CD14-positive monocyte (primary cell): ENCODE data around the gene ZNF419. TPM values are rescaled to one million over a fixed set of nuclear protein-coding genes. Genes with fewer than 3 reads are reported as not detected.
"Not testable (repeated sequence)": the region's sequence is repeated elsewhere in the genome, so short reads cannot be mapped to it uniquely, and the experiment has no call there.

Experiments
- DNase-seq, 3 donors: peaks; one replicate each; pipeline ENCODE4 v3.0.0-alpha.2; 2011 to 2022
- H2AFZ ChIP-seq: 2 replicates; pipeline ENCODE4 v1.6.0; 2012; ENCODE audit warnings: mild to moderate bottlenecking, low read depth, low read length, inconsistent platforms; ENCODE audit not compliant: insufficient read depth, poor library complexity, severe bottlenecking
- H3K27ac ChIP-seq, 2 donors: 1 replicate in 1 of 2; 2 replicates in 1 of 2; pipeline ENCODE4 v1.5.1; 2012 to 2013; ENCODE audit warnings: low read length in 2 of 2, control low read depth in 1 of 2, inconsistent platforms in 1 of 2, low read depth in 1 of 2, mild to moderate bottlenecking in 1 of 2
- H3K27me3 ChIP-seq, 2 donors: one replicate each; pipeline versions ENCODE4 v1.6.0 to v1.6.1; 2011 to 2013; ENCODE audit warnings: low read length in 2 of 2; ENCODE audit not compliant: control insufficient read depth in 2 of 2, insufficient read depth in 2 of 2
- H3K36me3 ChIP-seq, 2 donors: replicated peaks in 1 of 2; 1 replicate in 1 of 2; 2 replicates in 1 of 2; pipeline versions ENCODE4 v1.5.1 to v1.6.1; 2012 to 2013; ENCODE audit warnings: low read length in 2 of 2, control low read depth in 1 of 2, inconsistent platforms in 1 of 2, mild to moderate bottlenecking in 1 of 2; ENCODE audit not compliant: insufficient read depth in 2 of 2, control insufficient read depth in 1 of 2
- H3K4me1 ChIP-seq, 2 donors: 1 replicate in 1 of 2; 2 replicates in 1 of 2; pipeline versions ENCODE4 v1.5.1 to v1.6.1; 2012 to 2013; ENCODE audit warnings: low read length in 2 of 2, control low read depth in 1 of 2, inconsistent platforms in 1 of 2, mild to moderate bottlenecking in 1 of 2, moderate library complexity in 1 of 2; ENCODE audit not compliant: insufficient read depth in 2 of 2, control insufficient read depth in 1 of 2
- H3K4me2 ChIP-seq: replicated peaks from 2 replicates; pipeline ENCODE3; 2012; ENCODE audit warnings: low read length, moderate library complexity, mild to moderate bottlenecking; ENCODE audit not compliant: poor library complexity, severe bottlenecking; ENCODE audit errors: extremely low read depth
- H3K4me3 ChIP-seq, 3 experiments: fragments of 200-600 bp in 1 of 3; sonication (generic) in 1 of 3; replicated peaks in 1 of 3; 1 replicate in 2 of 3; 2 replicates in 1 of 3; pipeline ENCODE4 v1.5.1; 2011 to 2013; ENCODE audit warnings: low read length in 3 of 3, mild to moderate bottlenecking in 3 of 3, control low read depth in 2 of 3, low read depth in 2 of 3, inconsistent platforms in 1 of 3, moderate library complexity in 1 of 3
- H3K79me2 ChIP-seq: 2 replicates; pipeline ENCODE4 v1.6.0; 2012; ENCODE audit warnings: mild to moderate bottlenecking, control low read depth, inconsistent platforms, low read length, moderate library complexity; ENCODE audit not compliant: insufficient read depth
- H3K9ac ChIP-seq: 2 replicates; pipeline ENCODE4 v1.6.0; 2017; ENCODE audit warnings: low read length, mild to moderate bottlenecking; ENCODE audit not compliant: insufficient read depth, poor library complexity, severe bottlenecking
- H3K9me3 ChIP-seq, 2 donors: replicated peaks in 1 of 2; 1 replicate in 1 of 2; 2 replicates in 1 of 2; pipeline versions ENCODE4 v1.5.1 to v1.6.1; 2012 to 2013; ENCODE audit warnings: low read length in 2 of 2, control low read depth in 1 of 2; ENCODE audit not compliant: control insufficient read depth in 1 of 2, insufficient read depth in 1 of 2
- H4K20me1 ChIP-seq: 2 replicates; pipeline ENCODE4 v1.6.0; 2012; ENCODE audit warnings: mild to moderate bottlenecking, low read length, control low read depth, moderate library complexity; ENCODE audit not compliant: insufficient read depth
- H3K27ac Mint-ChIP-seq, 7 donors: one replicate each; pipeline ENCODE4 v1.8.0; 2020; ENCODE audit warnings: mild to moderate bottlenecking in 7 of 7, mixed read lengths in 7 of 7, moderate library complexity in 6 of 7, inconsistent platforms in 2 of 7
- H3K27me3 Mint-ChIP-seq, 3 donors: one replicate each; pipeline ENCODE4 v1.8.0; 2021 to 2022; ENCODE audit warnings: low read depth in 3 of 3, mild to moderate bottlenecking in 3 of 3, mixed read lengths in 3 of 3, moderate library complexity in 3 of 3, inconsistent platforms in 1 of 3
- H3K36me3 Mint-ChIP-seq, 2 donors: one replicate each; pipeline ENCODE4 v1.8.0; 2020; ENCODE audit warnings: mixed read lengths in 2 of 2, inconsistent platforms in 1 of 2, mild to moderate bottlenecking in 1 of 2
- H3K4me1 Mint-ChIP-seq: one replicate; pipeline ENCODE4 v1.8.0; 2020; ENCODE audit warnings: mild to moderate bottlenecking, mixed read lengths
- H3K4me3 Mint-ChIP-seq, 2 donors: one replicate each; pipeline ENCODE4 v1.8.0; 2020; ENCODE audit warnings: mild to moderate bottlenecking in 2 of 2, mixed read lengths in 2 of 2, moderate library complexity in 1 of 2
- H3K9me3 Mint-ChIP-seq, 7 donors: one replicate each; pipeline ENCODE4 v1.8.0; 2020 to 2022; ENCODE audit warnings: mixed read lengths in 7 of 7, mild to moderate bottlenecking in 6 of 7, moderate library complexity in 6 of 7, inconsistent platforms in 2 of 7
- WGBS: methylation state at CpG from one replicate; pipeline ENCODE4 v1.1.5; 2013; ENCODE audit warnings: missing lambda C conversion rate; ENCODE audit not compliant: insufficient coverage; 5-methylcytosine and 5-hydroxymethylcytosine counted together
- intact Hi-C, 2 donors: fragments of 100-400 bp; cut with micrococcal nuclease; formaldehyde crosslinking; loops; one replicate each; pipeline versions ENCODE4 v1.15.0 to v1.15.1; 2023
- polyA minus RNA-seq: library from RNA; depleted of rRNA, polyadenylated mRNA; stranded (reverse); fragments of >200 nt; gene quantifications from 2 replicates; pipeline ENCODE4 v1.2.3, GENCODE V29; 2012
- polyA plus RNA-seq, 3 donors: library from polyadenylated mRNA; depleted of rRNA in 1 of 3; unstranded in 2 of 3; stranded (reverse) in 1 of 3; fragments of 300-500 nt in 2 of 3; fragments of >200 nt in 1 of 3; fragmentation: Illumina TruSeq in 2 of 3; gene quantifications; 1 replicate in 2 of 3; 2 replicates in 1 of 3; pipeline ENCODE4 v1.2.3, GENCODE V29; 2012 to 2021
- total RNA-seq, 12 experiments: library from RNA in 1 of 12; stranded (reverse) in 1 of 12; fragments of 120-200 nt in 1 of 12; gene quantifications; one replicate each; pipeline ENCODE4 v1.2.4 and lab custom pipeline; 2013 to 2026; ENCODE audit warnings: mixed read lengths in 6 of 12, inconsistent platforms in 1 of 12
- TF ChIP-seq, protein P1 (sequence below): fragments of 200-600 bp; IDR thresholded peaks from one replicate; pipeline ENCODE4 v1.8.0; 2022; ENCODE audit warnings: antibody characterized with exemption, mild to moderate bottlenecking

ZNF419 gene
- total RNA-seq (2013) = 7.0 TPM
- 1 to 10 TPM; 1.3 to 1.6 (median 1.4) TPM for polyA plus RNA-seq
- polyA minus RNA-seq = 3.0 and 3.6 TPM in 2 replicates
- 0.28 to 3.8 (median 1.9) reads per million in 11 experiments for total RNA-seq (lab: John Stamatoyannopoulos, UW)

DNA sequence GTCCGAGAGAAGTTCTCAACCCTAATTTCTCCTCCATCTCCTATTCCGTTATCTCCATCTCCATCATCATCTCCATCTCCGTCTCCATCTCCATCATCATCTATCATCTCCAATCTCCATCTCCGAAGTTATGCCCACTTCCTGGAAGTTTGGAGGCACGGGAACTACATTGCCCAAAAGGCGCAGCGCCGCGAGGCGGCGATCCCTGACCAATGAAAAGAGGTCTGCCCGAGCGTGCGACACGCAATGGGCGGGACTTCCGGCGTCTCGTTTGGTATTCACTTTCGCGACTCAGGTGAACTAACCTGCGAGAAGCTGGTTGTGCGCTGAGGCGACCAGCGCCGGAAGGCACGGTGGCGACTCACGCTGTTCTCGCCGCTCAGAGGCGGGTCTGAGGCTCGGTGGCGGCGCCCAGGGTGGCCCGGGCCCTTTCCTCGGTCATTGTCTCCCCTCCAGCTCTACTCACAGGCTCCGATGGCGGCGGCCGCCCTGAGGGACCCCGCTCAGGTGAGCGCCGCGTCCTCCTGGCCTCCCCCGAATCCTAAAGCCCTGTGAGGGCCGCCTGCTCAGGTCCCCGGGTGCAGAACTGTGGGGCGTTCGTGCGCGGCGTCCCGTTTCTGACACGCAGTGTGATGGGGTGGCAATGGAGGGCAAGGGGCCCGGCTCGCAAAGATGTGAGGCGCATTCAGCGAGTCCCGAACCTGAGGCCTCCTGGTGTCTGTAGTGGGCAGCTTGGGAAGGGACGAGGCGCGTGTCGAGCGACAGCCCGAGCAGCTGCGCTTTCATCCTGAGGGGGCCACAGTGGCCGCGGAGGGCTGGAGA, at the start of gene ZNF419:
Gene ZNF419 (plus strand): TSS at position 274 of the 822 bp plus-strand sequence. CDS start 201 bp downstream, at position 475.
- peak; percentile 73 to 85 (median 78) for DNase-seq
- Mint-ChIP-seq H3K27ac (peak within 1 kb of the TSS in 4 of 7 donors; percentile 22 to 70 (median 50)), H3K4me3 (peak within 1 kb of the TSS; percentile 77 to 83), H3K4me1 (peaks cover 11% of the 10 kb centered on the region), H3K9me3 (peaks cover 40 to 62% (median 50%) of the 10 kb centered on the region in 7 donors), H3K36me3 (peaks cover 26 to 29% of the 10 kb centered on the region in 2 donors)
- not testable (repeated sequence) for H3K27me3 ChIP-seq, H3K27me3 Mint-ChIP-seq, H4K20me1 ChIP-seq, H3K4me1 ChIP-seq, H3K79me2 ChIP-seq
- H3K4me3 ChIP-seq = peak within 1 kb of the TSS; percentile 78 to 97 (median 92)
- peak within 1 kb of the TSS; percentile 76 for H3K4me2 ChIP-seq
- H3K36me3 ChIP-seq = peaks cover 10 to 25% of the 10 kb centered on the region in 2 donors
- peak within 1 kb of the TSS; percentile 87 for H3K9ac ChIP-seq
- peaks cover 32 to 39% of the 10 kb centered on the region in 2 donors for H3K9me3 ChIP-seq
- peak within 1 kb of the TSS in 1 of 2 donors; percentile 89 for H3K27ac ChIP-seq
- H2AFZ ChIP-seq = peak within 1 kb of the TSS; percentile 95
- whole genome bisulfite sequencing = 0% methylated on average over 35 of the region's 69 CpGs
- intact Hi-C loops = loop anchor here in 1 of 2 donors (10.0 kb wide), 1 partner anchor 53 kb away; the partner anchor contains the start of gene ZNF749

- H3K9ac ChIP-seq = no peak overlapping the region
- peaks cover 13 to 20% of the 10 kb centered on the region in 2 donors for H3K4me1 ChIP-seq
- peaks cover 0 to 20% of the 10 kb centered on the region in 2 donors for H3K36me3 ChIP-seq
- no peak overlapping the region for H3K4me2 ChIP-seq
- H3K27ac ChIP-seq = no peak overlapping the region
- no peak overlapping the region for H3K4me3 Mint-ChIP-seq
- H3K4me3 ChIP-seq = no peak overlapping the region
- peaks cover 36 to 64% (median 49%) of the 10 kb centered on the region in 7 donors for H3K9me3 Mint-ChIP-seq
- no peak overlapping the region for H3K27ac Mint-ChIP-seq
- H3K27me3 ChIP-seq = no peaks in the 10 kb centered on the region
- H4K20me1 ChIP-seq = no peaks in the 10 kb centered on the region
- WGBS = 100% methylated on average over 2 of the region's 4 CpGs
- no peak for DNase-seq
- peaks cover 38 to 50% of the 10 kb centered on the region in 2 donors for H3K9me3 ChIP-seq
- H3K79me2 ChIP-seq = peaks cover 13% of the 10 kb centered on the region
- H2AFZ ChIP-seq = no peak overlapping the region
- H3K4me1 Mint-ChIP-seq = peaks cover 22% of the 10 kb centered on the region
- intact Hi-C loops = loop anchor here (5.0 to 10.0 kb wide), 3 partner anchors 39 to 73 kb away; partner anchors contain the start of genes TRAPPC2B (in 1 of the 2), ZNF419 (in 1 of the 2), ZNF547 (in 1 of the 2) and ZNF772 (in 1 of the 2)
- H3K27me3 Mint-ChIP-seq = peaks cover 0 to 2% (median 2%) of the 10 kb centered on the region in 3 donors
- TF ChIP-seq, protein P1, sequence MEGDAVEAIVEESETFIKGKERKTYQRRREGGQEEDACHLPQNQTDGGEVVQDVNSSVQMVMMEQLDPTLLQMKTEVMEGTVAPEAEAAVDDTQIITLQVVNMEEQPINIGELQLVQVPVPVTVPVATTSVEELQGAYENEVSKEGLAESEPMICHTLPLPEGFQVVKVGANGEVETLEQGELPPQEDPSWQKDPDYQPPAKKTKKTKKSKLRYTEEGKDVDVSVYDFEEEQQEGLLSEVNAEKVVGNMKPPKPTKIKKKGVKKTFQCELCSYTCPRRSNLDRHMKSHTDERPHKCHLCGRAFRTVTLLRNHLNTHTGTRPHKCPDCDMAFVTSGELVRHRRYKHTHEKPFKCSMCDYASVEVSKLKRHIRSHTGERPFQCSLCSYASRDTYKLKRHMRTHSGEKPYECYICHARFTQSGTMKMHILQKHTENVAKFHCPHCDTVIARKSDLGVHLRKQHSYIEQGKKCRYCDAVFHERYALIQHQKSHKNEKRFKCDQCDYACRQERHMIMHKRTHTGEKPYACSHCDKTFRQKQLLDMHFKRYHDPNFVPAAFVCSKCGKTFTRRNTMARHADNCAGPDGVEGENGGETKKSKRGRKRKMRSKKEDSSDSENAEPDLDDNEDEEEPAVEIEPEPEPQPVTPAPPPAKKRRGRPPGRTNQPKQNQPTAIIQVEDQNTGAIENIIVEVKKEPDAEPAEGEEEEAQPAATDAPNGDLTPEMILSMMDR = no peak
- peaks cover 16 to 30% of the 10 kb centered on the region in 2 donors for H3K36me3 Mint-ChIP-seq
Observed at GRCh38 chr19:57437931-57438330, 49.6 kb upstream of the ZNF419 start.
